Neural crest cell (in vitro differentiated cells): ENCODE results near the gene CYP11A1. TPM values are rescaled to one million over a fixed set of nuclear protein-coding genes. Genes with fewer than 3 reads are reported as not detected.

Experiments used
- DNase-seq: peaks from one replicate; pipeline ENCODE4 v3.0.0; 2021; ENCODE audit warnings: low read depth, mixed read lengths, low spot score
- H3K27ac Mint-ChIP-seq: one replicate; pipeline ENCODE4 v1.8.0; 2021; ENCODE audit warnings: mild to moderate bottlenecking, mixed read lengths; ENCODE audit not compliant: unreplicated experiment
- H3K27me3 Mint-ChIP-seq: 2 replicates; pipeline ENCODE4 v1.8.0; 2021; ENCODE audit warnings: low read depth, mild to moderate bottlenecking, mixed read lengths
- H3K36me3 Mint-ChIP-seq: 2 replicates; pipeline ENCODE4 v1.8.0; 2021; ENCODE audit warnings: low read depth, mild to moderate bottlenecking, mixed read lengths
- H3K4me1 Mint-ChIP-seq: 2 replicates; pipeline ENCODE4 v1.8.0; 2021; ENCODE audit warnings: mixed read lengths
- H3K4me3 Mint-ChIP-seq: one replicate; pipeline ENCODE4 v1.8.0; 2021; ENCODE audit warnings: mild to moderate bottlenecking, mixed read lengths
- H3K9me3 Mint-ChIP-seq: 2 replicates; pipeline ENCODE4 v1.8.0; 2021; ENCODE audit warnings: mixed read lengths
- CTCF ChIP-seq: fragments of 200-600 bp; sonication (generic); conservative IDR thresholded peaks from 2 replicates; pipeline ENCODE4 v1.5.0; 2021; ENCODE audit warnings: antibody characterized with exemption, mild to moderate bottlenecking
- total RNA-seq: library from RNA; stranded (reverse); gene quantifications from 2 replicates; pipeline ENCODE4 v1.2.1, GENCODE V29; 2021

The CYP11A1 gene
- total RNA-seq, 1 donor from 2014 or later, result 0.77 TPM

GRCh38 chr15:74322558-74323180, 44.8 kb downstream of the CYP11A1 start:
- Mint-ChIP-seq H3K27me3 (no peaks in the 10 kb centered on the region), H3K9me3 (no peaks in the 10 kb centered on the region), H3K4me1 (peaks cover 15% of the 10 kb centered on the region), H3K4me3 (no peak overlapping the region), H3K36me3 (no peaks in the 10 kb centered on the region), H3K27ac (no peak overlapping the region)
- peak; percentile 93 for TF ChIP-seq CTCF
- DNase-seq, result peak; percentile 67

- H3K27me3 Mint-ChIP-seq, result no peaks in the 10 kb centered on the region
- DNase-seq, result peak; percentile 87
- no peaks in the 10 kb centered on the region for H3K36me3 Mint-ChIP-seq
- peaks cover 31% of the 10 kb centered on the region for H3K4me1 Mint-ChIP-seq
- peak; percentile 67 for TF ChIP-seq CTCF
- H3K4me3 Mint-ChIP-seq, result no peak overlapping the region
- no peaks in the 10 kb centered on the region for H3K9me3 Mint-ChIP-seq
- H3K27ac Mint-ChIP-seq, result no peak overlapping the region
Observed at GRCh38 chr15:74320352-74321247, 46.8 kb downstream of the CYP11A1 start.

- no peaks in the 10 kb centered on the region for H3K27me3 Mint-ChIP-seq
- H3K36me3 Mint-ChIP-seq, result no peaks in the 10 kb centered on the region
- DNase-seq, result no peak
- peaks cover 36% of the 10 kb centered on the region for H3K4me1 Mint-ChIP-seq
- no peaks in the 10 kb centered on the region for H3K9me3 Mint-ChIP-seq
- TF ChIP-seq CTCF, result no peak
- no peak overlapping the region for H3K4me3 Mint-ChIP-seq
- no peak overlapping the region for H3K27ac Mint-ChIP-seq
Observed at GRCh38 chr15:74319596-74320351, 47.7 kb downstream of the CYP11A1 start.

GRCh38 chr15:74319138-74319460, 48.3 kb downstream of the CYP11A1 start:
- Mint-ChIP-seq H3K9me3 (no peaks in the 10 kb centered on the region), H3K4me3 (no peak overlapping the region), H3K27ac (no peak overlapping the region), H3K36me3 (no peaks in the 10 kb centered on the region), H3K4me1 (peaks cover 36% of the 10 kb centered on the region), H3K27me3 (no peaks in the 10 kb centered on the region)
- DNase-seq, result no peak
- no peak for TF ChIP-seq CTCF

- Mint-ChIP-seq H3K27me3 (no peaks in the 10 kb centered on the region), H3K9me3 (no peaks in the 10 kb centered on the region), H3K4me3 (no peak overlapping the region), H3K36me3 (no peaks in the 10 kb centered on the region), H3K27ac (no peak overlapping the region), H3K4me1 (peaks cover 36% of the 10 kb centered on the region)
- DNase-seq, result no peak
- no peak for TF ChIP-seq CTCF
Observed at GRCh38 chr15:74318376-74319137, 48.9 kb downstream of the CYP11A1 start.
